GM23338 (cell line): ENCODE measurements around the gene XRCC6. TPM values are rescaled to one million over a fixed set of nuclear protein-coding genes. Genes with fewer than 3 reads are reported as not detected.

Experiments
- ATAC-seq: fragments of 200-7000 bp; cut with Tn5 transposase; 3 replicates; pipeline ENCODE4 v1.9.1; 2020
- DNase-seq: peaks from one replicate; pipeline ENCODE4 v3.0.0-alpha.2; 2015; ENCODE audit warnings: low spot score
- H2AFZ ChIP-seq: fragments of 200-600 bp; sonication (generic); 2 replicates; pipeline ENCODE4 v1.8.0; 2016; ENCODE audit warnings: antibody characterized with exemption, mild to moderate bottlenecking, moderate library complexity
- H3F3A ChIP-seq: fragments of 200-600 bp; sonication (generic); replicated peaks from 2 replicates; pipeline ENCODE4 v1.8.0; 2017; ENCODE audit warnings: antibody characterized with exemption, mixed run types, low read depth
- H3K27ac ChIP-seq: fragments of 200-600 bp; sonication (generic); 2 replicates; pipeline ENCODE4 v1.6.1; 2016; ENCODE audit warnings: low read depth
- H3K27me3 ChIP-seq: fragments of 200-600 bp; sonication (generic); 2 replicates; pipeline ENCODE4 v1.8.0; 2016; ENCODE audit warnings: mild to moderate bottlenecking, mixed run types, moderate library complexity; ENCODE audit not compliant: insufficient read depth
- H3K36me3 ChIP-seq: fragments of 200-600 bp; sonication (generic); 2 replicates; pipeline ENCODE4 v1.8.0; 2016; ENCODE audit warnings: mild to moderate bottlenecking; ENCODE audit not compliant: insufficient read depth
- H3K4me1 ChIP-seq: fragments of 200-600 bp; sonication (generic); 2 replicates; pipeline ENCODE4 v1.8.0; 2016; ENCODE audit warnings: mild to moderate bottlenecking, moderate library complexity; ENCODE audit not compliant: insufficient read depth
- H3K4me2 ChIP-seq: fragments of 200-600 bp; sonication (generic); 2 replicates; pipeline ENCODE4 v1.7.1; 2017; ENCODE audit warnings: mixed run types
- H3K4me3 ChIP-seq: fragments of 200-600 bp; sonication (generic); 2 replicates; pipeline ENCODE4 v1.6.1; 2016; ENCODE audit warnings: mixed run types
- H3K79me2 ChIP-seq: fragments of 200-600 bp; sonication (generic); replicated peaks from 2 replicates; pipeline ENCODE4 v1.8.0; 2017; ENCODE audit warnings: mild to moderate bottlenecking; ENCODE audit not compliant: insufficient read depth
- H3K9me2 ChIP-seq: fragments of 200-600 bp; sonication (generic); 2 replicates; pipeline ENCODE4 v1.8.0; 2017; ENCODE audit not compliant: insufficient read depth
- H4K20me1 ChIP-seq: fragments of 200-600 bp; sonication (generic); replicated peaks from 2 replicates; pipeline ENCODE4 v1.8.0; 2017; ENCODE audit warnings: mild to moderate bottlenecking; ENCODE audit not compliant: insufficient read depth
- H3K27ac Mint-ChIP-seq: 2 replicates; pipeline ENCODE4 v1.8.0; 2020; ENCODE audit warnings: inconsistent platforms, mild to moderate bottlenecking, moderate library complexity, mixed read lengths
- H3K27me3 Mint-ChIP-seq: 3 replicates; pipeline ENCODE4 v1.8.0; 2022; ENCODE audit warnings: low read depth, mild to moderate bottlenecking, moderate library complexity, mixed read lengths, inconsistent platforms; ENCODE audit not compliant: insufficient read depth, poor library complexity
- H3K36me3 Mint-ChIP-seq: 3 replicates; pipeline ENCODE4 v1.8.0; 2021; ENCODE audit warnings: low read depth, mild to moderate bottlenecking, inconsistent platforms, moderate library complexity, mixed read lengths
- H3K4me1 Mint-ChIP-seq: 3 replicates; pipeline ENCODE4 v1.8.0; 2020; ENCODE audit warnings: mild to moderate bottlenecking, inconsistent platforms, mixed read lengths
- H3K4me3 Mint-ChIP-seq: 3 replicates; pipeline ENCODE4 v1.8.0; 2021; ENCODE audit warnings: moderate library complexity, mild to moderate bottlenecking, inconsistent platforms, mixed read lengths
- H3K9me3 Mint-ChIP-seq: 3 replicates; pipeline ENCODE4 v1.8.0; 2020; ENCODE audit warnings: moderate library complexity, mild to moderate bottlenecking, inconsistent platforms, mixed read lengths
- CREB1 ChIP-seq: fragments of 250-450 bp; sonication (Bioruptor Pico); IDR thresholded peaks from 2 replicates; pipeline ENCODE4 v1.5.0; 2020; ENCODE audit warnings: low read depth, mild to moderate bottlenecking, moderate library complexity
- EZH2 ChIP-seq: fragments of 200-600 bp; sonication (generic); IDR thresholded peaks from one replicate; pipeline ENCODE4 v1.8.0; 2017; ENCODE audit warnings: antibody characterized with exemption, mild to moderate bottlenecking, low read depth; ENCODE audit not compliant: unreplicated experiment
- JUNB ChIP-seq: IDR thresholded peaks from one replicate; pipeline ENCODE4 v1.6.1; 2016; ENCODE audit warnings: antibody characterized with exemption; ENCODE audit not compliant: unreplicated experiment
- NANOG ChIP-seq: IDR thresholded peaks from 2 replicates; pipeline ENCODE4 v1.6.1; 2016; ENCODE audit warnings: antibody characterized with exemption, borderline replicate concordance
- STAT1 ChIP-seq: IDR thresholded peaks from one replicate; pipeline ENCODE4 v1.6.1; 2016; ENCODE audit warnings: antibody characterized with exemption; ENCODE audit not compliant: unreplicated experiment
- ZNF114 ChIP-seq: fragments of 250-450 bp; sonication (Bioruptor Pico); IDR thresholded peaks from 2 replicates; pipeline ENCODE4 v1.5.0; 2020; ENCODE audit warnings: mild to moderate bottlenecking, moderate library complexity
- ZNF331 ChIP-seq: fragments of 250-450 bp; sonication (Bioruptor Pico); IDR thresholded peaks from 2 replicates; pipeline ENCODE4 v1.5.0; 2020; ENCODE audit warnings: low read depth, mild to moderate bottlenecking, moderate library complexity
- polyA plus RNA-seq: library from polyadenylated mRNA; unstranded; fragments of >200 nt; fragmentation: Nextera tagmentation; extraction: Ambion mirVana; gene quantifications from 2 replicates; pipeline ENCODE4 v1.2.1, GENCODE V29; 2016
- total RNA-seq: library from RNA; depleted of rRNA; stranded (reverse); fragments of >200 nt; shearing (Covaris generic); gene quantifications from 2 replicates; pipeline ENCODE4 v1.2.3, GENCODE V29; 2014
- TF ChIP-seq, protein P1 (sequence below), 2 experiments: fragments of 200-600 bp in 1 of 2; sonication (generic) in 1 of 2; conservative IDR thresholded peaks; 2 replicates each; pipeline versions ENCODE4 v1.5.1 to v1.6.1; 2016 to 2017; ENCODE audit warnings: antibody characterized with exemption in 2 of 2, low read depth in 2 of 2, mild to moderate bottlenecking in 2 of 2, moderate library complexity in 1 of 2
- TF ChIP-seq, protein P2 (sequence below): IDR thresholded peaks from 2 replicates; pipeline ENCODE4 v1.6.1; 2016; ENCODE audit warnings: antibody characterized with exemption
- TF ChIP-seq, protein P3 (sequence below): IDR thresholded peaks from one replicate; pipeline ENCODE4 v1.6.1; 2018; ENCODE audit warnings: antibody characterized with exemption; ENCODE audit not compliant: unreplicated experiment
- TF ChIP-seq, protein P4 (sequence below): fragments of 250-450 bp; sonication (Bioruptor Pico); IDR thresholded peaks from 2 replicates; pipeline ENCODE4 v1.5.0; 2020; ENCODE audit warnings: mild to moderate bottlenecking, moderate library complexity

Gene XRCC6
- total and polyA plus RNA-seq, 2 experiments from 2014 or later, result 351 to 498 TPM

DNA sequence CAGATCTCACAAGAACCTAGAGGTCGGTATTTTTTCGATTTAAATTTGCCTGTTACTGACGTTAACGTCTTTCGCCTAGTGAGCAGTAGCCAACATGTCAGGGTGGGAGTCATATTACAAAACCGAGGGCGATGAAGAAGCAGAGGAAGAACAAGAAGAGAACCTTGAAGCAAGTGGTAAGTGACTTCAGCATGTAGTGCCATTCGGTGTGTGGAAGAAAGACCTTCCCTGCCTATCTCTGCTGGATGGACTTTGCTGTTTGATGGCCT is 750 bp downstream of the XRCC6 start (continued):
- TF ChIP-seq JUNB (no peak), ZNF331 (CRISPR knock-in tag) (no peak), CREB1 (CRISPR knock-in tag) (no peak)
- TF ChIP-seq, protein P1, sequence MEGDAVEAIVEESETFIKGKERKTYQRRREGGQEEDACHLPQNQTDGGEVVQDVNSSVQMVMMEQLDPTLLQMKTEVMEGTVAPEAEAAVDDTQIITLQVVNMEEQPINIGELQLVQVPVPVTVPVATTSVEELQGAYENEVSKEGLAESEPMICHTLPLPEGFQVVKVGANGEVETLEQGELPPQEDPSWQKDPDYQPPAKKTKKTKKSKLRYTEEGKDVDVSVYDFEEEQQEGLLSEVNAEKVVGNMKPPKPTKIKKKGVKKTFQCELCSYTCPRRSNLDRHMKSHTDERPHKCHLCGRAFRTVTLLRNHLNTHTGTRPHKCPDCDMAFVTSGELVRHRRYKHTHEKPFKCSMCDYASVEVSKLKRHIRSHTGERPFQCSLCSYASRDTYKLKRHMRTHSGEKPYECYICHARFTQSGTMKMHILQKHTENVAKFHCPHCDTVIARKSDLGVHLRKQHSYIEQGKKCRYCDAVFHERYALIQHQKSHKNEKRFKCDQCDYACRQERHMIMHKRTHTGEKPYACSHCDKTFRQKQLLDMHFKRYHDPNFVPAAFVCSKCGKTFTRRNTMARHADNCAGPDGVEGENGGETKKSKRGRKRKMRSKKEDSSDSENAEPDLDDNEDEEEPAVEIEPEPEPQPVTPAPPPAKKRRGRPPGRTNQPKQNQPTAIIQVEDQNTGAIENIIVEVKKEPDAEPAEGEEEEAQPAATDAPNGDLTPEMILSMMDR (conservative IDR thresholded peaks at IDR 0.05; ENCODE audit: low read depth in 2 of 2), result no peak
- TF ChIP-seq, protein P2, sequence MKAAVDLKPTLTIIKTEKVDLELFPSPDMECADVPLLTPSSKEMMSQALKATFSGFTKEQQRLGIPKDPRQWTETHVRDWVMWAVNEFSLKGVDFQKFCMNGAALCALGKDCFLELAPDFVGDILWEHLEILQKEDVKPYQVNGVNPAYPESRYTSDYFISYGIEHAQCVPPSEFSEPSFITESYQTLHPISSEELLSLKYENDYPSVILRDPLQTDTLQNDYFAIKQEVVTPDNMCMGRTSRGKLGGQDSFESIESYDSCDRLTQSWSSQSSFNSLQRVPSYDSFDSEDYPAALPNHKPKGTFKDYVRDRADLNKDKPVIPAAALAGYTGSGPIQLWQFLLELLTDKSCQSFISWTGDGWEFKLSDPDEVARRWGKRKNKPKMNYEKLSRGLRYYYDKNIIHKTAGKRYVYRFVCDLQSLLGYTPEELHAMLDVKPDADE, result no peak

DNA sequence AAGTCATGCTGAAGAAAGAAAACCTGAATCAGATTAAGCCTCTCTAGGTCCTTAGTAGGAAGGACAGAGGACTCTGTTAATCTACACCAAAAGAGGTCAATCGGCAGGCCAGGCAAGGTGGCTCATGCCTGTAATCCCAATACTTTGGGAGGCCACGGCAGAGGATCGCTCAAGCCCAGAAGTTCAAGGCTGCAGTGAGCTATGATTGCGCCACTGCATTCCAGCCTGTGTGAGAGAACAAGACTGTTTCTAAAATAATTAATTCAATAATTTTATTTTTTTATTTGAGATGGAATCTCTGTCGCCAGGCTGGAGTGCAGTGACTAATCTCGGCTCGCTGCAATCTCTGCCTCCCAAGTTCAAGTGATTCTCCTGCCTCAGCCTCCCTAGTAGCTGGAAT is 4.5 kb downstream of the XRCC6 start:
- Histone ChIP-seq H3K4me2 (no peak overlapping the region), H3K27me3 (no peaks in the 10 kb centered on the region), H3K79me2 (peaks cover 81% of the 10 kb centered on the region), H3K9me2 (no peaks in the 10 kb centered on the region), H3K4me1 (peaks cover 6% of the 10 kb centered on the region), H3K4me3 (no peak overlapping the region), H2AFZ (no peak overlapping the region), H3K36me3 (peaks cover 66% of the 10 kb centered on the region), H3K27ac (no peak overlapping the region), H4K20me1 (peaks cover 27% of the 10 kb centered on the region), H3F3A (peaks cover 29% of the 10 kb centered on the region; the same call in 1 of the 2 replicates)
- peaks cover 9% of the 10 kb centered on the region; the same call in 2 of the 3 replicates for H3K9me3 Mint-ChIP-seq
- DNase-seq (no peak), ATAC-seq (no peak)
- peaks cover 8% of the 10 kb centered on the region for H3K4me1 Mint-ChIP-seq
- H3K36me3 Mint-ChIP-seq, result peaks cover 88% of the 10 kb centered on the region
- H3K4me3 Mint-ChIP-seq, result no peak overlapping the region
- peaks cover 25% of the 10 kb centered on the region for H3K27me3 Mint-ChIP-seq
- no peak overlapping the region for H3K27ac Mint-ChIP-seq
- TF ChIP-seq EZH2 (no peak), ZNF114 (CRISPR knock-in tag) (no peak), NANOG (no peak), ZNF331 (CRISPR knock-in tag) (no peak), STAT1 (no peak), JUNB (no peak)
- TF ChIP-seq, protein P3, sequence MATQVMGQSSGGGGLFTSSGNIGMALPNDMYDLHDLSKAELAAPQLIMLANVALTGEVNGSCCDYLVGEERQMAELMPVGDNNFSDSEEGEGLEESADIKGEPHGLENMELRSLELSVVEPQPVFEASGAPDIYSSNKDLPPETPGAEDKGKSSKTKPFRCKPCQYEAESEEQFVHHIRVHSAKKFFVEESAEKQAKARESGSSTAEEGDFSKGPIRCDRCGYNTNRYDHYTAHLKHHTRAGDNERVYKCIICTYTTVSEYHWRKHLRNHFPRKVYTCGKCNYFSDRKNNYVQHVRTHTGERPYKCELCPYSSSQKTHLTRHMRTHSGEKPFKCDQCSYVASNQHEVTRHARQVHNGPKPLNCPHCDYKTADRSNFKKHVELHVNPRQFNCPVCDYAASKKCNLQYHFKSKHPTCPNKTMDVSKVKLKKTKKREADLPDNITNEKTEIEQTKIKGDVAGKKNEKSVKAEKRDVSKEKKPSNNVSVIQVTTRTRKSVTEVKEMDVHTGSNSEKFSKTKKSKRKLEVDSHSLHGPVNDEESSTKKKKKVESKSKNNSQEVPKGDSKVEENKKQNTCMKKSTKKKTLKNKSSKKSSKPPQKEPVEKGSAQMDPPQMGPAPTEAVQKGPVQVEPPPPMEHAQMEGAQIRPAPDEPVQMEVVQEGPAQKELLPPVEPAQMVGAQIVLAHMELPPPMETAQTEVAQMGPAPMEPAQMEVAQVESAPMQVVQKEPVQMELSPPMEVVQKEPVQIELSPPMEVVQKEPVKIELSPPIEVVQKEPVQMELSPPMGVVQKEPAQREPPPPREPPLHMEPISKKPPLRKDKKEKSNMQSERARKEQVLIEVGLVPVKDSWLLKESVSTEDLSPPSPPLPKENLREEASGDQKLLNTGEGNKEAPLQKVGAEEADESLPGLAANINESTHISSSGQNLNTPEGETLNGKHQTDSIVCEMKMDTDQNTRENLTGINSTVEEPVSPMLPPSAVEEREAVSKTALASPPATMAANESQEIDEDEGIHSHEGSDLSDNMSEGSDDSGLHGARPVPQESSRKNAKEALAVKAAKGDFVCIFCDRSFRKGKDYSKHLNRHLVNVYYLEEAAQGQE, result no peak
- TF ChIP-seq, protein P4, sequence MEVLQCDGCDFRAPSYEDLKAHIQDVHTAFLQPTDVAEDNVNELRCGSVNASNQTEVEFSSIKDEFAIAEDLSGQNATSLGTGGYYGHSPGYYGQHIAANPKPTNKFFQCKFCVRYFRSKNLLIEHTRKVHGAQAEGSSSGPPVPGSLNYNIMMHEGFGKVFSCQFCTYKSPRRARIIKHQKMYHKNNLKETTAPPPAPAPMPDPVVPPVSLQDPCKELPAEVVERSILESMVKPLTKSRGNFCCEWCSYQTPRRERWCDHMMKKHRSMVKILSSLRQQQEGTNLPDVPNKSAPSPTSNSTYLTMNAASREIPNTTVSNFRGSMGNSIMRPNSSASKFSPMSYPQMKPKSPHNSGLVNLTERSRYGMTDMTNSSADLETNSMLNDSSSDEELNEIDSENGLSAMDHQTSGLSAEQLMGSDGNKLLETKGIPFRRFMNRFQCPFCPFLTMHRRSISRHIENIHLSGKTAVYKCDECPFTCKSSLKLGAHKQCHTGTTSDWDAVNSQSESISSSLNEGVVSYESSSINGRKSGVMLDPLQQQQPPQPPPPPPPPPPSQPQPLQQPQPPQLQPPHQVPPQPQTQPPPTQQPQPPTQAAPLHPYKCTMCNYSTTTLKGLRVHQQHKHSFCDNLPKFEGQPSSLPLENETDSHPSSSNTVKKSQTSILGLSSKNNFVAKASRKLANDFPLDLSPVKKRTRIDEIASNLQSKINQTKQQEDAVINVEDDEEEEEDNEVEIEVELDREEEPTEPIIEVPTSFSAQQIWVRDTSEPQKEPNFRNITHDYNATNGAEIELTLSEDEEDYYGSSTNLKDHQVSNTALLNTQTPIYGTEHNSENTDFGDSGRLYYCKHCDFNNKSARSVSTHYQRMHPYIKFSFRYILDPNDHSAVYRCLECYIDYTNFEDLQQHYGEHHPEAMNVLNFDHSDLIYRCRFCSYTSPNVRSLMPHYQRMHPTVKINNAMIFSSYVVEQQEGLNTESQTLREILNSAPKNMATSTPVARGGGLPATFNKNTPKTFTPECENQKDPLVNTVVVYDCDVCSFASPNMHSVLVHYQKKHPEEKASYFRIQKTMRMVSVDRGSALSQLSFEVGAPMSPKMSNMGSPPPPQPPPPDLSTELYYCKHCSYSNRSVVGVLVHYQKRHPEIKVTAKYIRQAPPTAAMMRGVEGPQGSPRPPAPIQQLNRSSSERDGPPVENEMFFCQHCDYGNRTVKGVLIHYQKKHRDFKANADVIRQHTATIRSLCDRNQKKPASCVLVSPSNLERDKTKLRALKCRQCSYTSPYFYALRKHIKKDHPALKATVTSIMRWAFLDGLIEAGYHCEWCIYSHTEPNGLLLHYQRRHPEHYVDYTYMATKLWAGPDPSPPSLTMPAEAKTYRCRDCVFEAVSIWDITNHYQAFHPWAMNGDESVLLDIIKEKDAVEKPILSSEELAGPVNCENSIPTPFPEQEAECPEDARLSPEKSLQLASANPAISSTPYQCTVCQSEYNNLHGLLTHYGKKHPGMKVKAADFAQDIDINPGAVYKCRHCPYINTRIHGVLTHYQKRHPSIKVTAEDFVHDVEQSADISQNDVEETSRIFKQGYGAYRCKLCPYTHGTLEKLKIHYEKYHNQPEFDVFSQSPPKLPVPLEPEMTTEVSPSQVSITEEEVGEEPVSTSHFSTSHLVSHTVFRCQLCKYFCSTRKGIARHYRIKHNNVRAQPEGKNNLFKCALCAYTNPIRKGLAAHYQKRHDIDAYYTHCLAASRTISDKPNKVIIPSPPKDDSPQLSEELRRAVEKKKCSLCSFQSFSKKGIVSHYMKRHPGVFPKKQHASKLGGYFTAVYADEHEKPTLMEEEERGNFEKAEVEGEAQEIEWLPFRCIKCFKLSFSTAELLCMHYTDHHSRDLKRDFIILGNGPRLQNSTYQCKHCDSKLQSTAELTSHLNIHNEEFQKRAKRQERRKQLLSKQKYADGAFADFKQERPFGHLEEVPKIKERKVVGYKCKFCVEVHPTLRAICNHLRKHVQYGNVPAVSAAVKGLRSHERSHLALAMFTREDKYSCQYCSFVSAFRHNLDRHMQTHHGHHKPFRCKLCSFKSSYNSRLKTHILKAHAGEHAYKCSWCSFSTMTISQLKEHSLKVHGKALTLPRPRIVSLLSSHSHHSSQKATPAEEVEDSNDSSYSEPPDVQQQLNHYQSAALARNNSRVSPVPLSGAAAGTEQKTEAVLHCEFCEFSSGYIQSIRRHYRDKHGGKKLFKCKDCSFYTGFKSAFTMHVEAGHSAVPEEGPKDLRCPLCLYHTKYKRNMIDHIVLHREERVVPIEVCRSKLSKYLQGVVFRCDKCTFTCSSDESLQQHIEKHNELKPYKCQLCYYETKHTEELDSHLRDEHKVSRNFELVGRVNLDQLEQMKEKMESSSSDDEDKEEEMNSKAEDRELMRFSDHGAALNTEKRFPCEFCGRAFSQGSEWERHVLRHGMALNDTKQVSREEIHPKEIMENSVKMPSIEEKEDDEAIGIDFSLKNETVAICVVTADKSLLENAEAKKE, result no peak
